HG02840 (cell line): Measurements from ENCODE around the gene FHOD3.

ENCODE experiments used
- ATAC-seq: cut with Tn5 transposase; IDR thresholded peaks from one replicate; pipeline ENCODE4 v1.9.1; 2021; ENCODE audit warnings: mild to moderate bottlenecking, moderate library complexity, moderate number of reproducible peaks; ENCODE audit not compliant: unreplicated experiment, low FRiP score

FHOD3 gene

DNA sequence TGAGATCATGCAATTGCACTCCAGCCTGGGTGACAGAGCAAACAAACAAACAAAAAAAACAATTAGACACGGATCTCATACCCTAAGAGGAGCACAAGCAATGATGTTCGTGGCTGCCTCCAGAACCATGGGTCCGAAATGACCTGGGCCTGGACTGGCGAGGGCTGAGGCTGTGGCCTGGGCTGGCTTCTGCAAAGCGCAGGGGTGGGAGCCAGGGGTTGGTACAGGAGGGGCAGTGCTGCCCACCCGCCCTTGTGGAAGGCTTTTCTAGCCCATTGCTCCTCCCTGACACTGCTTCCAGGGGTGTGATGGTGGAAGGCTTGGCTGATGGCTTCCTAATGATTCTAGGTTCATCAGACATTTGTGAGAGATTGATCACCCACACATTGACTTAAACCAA is 167.8 kb downstream of the FHOD3 start:
- no peak for ATAC-seq

DNA sequence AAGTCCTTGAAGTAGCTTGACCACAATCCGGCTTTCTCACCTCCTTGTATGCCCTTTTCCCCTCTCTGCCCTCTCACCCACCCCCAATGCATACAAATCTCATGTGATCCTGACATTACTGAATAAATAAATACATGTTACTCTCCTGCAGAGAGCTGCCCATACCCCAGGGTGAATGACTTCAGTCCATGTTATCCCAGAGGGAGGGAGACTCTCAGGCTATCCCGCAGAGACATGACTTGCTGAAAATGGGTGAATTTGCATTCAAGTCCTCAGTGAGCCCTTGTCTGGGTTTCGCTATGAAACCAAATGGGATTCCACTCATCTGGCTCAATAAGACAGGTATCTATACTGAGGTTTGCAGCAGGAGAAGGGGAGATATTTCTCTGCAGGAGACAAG is 168.5 kb downstream of the FHOD3 start:
- no peak for ATAC-seq

DNA sequence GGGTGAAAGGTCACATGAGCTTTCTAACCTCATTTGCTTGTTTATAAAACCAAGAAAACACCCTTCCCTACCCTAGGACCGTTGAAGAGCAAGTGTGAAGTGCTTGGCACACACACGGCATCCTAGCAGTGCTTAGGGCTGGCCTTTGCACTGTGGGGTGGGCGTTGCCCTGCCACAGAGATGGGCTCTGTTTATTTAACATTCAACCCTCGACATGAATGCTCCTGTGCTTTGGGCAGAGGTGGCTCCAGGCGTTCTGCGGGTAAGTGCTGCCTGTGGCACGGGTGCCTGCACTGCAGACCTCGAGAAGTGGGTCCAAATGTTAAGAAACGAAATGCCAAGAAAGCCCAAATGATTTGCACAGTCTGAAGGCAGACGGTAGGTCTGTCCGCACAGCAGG is 170.1 kb downstream of the FHOD3 start:
- ATAC-seq, result no peak

DNA sequence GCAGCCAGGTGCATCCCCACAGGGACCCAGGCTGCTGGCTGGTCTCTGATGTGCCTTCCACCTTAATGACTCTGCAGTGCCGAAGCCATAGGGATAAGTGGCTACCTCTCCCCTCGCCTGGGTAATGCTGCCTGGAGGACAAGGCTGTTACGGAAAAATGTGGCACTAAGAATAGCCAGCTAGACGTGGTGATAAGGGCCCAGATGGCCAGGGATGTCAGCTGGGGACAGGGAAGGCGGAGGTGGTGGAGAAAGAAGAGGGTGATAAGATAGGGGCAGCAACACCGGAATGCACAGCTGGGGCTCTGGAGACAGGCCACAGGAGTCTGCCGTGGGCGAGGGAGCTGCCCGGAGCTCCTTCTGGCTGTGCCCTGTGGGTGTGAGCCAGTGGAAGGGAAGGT is 170.6 kb downstream of the FHOD3 start:
- ATAC-seq, result no peak

DNA sequence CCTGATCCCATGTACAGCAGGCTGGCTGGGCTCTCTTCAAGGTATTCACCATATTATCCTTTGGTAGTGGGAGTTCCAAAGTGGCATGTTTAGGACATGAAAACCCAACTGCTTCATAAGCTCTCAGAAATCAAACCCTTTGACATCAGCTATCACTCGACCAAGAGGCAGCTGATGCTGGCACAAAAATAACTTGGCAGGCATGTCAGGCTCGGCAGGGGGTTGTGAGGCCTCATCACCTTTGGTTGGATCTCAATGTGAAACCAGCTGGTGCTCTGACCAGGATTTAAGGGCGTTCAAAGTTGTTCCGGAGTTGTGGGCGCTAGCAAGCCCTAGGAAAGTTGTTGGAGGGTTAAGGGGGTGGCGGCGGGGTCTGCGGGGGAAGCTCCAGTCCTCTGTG is 171.9 kb downstream of the FHOD3 start:
- ATAC-seq, result no peak

DNA sequence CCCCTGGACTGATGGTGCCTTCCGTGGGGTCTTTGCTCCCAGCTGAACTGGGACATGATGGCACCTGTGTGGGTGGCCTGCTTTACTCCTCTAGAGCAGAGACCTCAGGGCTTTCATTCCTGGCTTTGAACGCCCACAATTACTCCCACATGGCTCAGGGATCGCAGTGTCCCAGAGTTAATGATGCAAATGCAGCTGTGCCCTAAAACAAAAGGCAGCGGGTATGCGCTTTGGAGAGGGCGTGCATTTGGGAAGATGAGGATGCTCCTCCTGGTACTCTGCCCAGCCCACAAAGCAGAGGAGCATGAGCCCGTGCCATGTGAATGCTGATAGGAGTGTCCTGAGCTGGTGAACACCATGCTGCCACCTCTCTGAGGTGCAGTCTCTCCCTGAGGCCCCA is 173.4 kb downstream of the FHOD3 start:
- no peak for ATAC-seq

DNA sequence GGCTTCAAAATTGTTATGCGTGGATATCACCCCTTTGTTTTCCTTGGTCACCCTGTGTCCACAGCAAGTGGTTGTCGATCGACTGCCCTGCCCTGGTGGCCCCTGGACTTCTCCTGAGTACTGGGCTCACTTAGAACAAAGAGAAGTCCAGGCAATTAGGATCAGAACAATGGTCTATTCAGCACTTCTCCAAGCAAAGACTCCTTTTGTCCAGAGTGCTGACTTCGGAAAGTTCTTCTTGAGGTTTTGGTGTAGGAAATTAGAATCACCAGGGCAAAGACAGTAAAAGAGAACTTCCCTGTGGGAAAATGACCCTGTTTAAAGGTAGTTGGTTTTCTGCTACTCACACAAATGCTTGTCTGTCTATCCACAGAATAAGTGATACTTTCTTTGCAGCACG is 173.9 kb downstream of the FHOD3 start:
- ATAC-seq, result no peak

DNA sequence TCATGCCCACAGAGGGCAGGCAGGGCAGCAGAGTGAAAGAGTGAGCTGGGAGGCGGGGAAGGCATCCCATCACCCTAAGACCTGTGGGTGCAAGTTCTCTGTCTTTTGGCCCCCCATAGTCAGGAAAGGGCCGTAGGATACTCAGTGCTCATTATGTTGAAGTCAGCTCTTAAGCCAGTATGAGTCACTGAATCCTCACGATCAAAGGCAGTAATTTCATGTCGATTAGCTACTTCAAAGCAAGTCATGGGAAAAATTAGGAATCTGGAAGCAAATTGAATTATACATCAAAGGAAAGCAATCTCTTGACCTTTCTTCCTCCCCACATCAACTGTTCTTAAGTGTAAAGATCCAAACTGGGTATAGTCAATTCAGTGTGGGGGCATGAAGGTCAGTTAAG is 178.9 kb downstream of the FHOD3 start:
- ATAC-seq, result no peak

DNA sequence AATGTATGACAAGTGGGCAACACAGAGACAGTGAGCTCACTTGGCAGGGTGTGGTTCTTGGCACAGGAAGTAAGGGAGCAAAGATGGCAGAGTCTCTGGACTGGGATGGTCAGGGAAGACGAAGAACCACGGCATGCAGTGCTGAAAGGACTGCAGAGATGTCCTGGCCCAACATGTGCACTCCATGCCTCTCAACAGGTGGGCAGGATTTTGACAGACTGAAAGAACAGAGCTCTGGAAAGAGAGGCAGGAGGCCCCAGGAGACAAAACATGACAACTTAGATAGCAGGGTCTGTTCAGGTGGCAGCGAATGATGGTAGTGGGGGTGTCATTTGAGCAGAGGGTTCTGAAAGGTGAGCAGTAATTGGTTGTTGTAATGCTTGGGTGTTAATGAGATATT is 180.3 kb downstream of the FHOD3 start:
- no peak for ATAC-seq

DNA sequence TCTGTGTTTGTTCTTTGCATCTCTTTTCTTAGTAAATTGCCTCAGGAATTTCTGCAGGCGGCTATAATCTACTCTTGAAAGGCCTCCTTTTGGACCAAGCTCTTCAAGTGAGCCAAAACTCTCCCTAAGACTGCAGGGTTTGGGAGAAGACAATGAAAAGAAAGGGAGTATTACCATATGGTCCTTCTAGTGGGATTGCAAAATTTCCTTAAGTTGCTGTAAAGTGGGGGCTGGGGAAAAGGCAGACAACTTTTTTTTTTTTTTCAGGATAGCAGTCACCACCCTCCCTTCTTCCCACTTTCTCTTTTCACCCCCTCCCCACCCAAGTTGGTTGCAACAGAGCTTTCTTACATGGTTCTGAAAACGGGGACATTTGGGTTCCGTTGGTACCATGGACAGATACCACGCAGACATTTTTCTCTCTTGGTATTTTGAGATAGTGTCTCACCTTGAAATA is 183.7 kb downstream of the FHOD3 start:
- no peak for ATAC-seq

DNA sequence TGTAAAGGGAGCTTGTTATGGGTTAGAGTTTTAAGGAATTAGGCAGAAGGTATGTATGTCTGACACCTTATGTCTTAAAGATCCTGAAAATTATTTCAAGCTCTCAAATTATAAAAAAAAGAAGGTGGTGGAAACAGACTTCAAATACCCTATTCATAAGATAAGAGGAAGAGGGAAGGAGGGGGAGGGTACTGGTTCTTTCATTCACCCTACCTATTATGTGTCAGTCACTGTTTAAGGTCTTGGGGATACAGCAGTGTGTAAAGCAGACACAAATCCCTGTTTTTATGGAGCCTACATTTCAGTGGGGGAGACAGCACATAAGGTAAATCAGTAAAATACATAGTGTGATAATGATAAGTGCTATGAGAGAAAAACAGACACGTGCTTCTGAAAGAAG is 184.4 kb downstream of the FHOD3 start:
- ATAC-seq, result no peak

DNA sequence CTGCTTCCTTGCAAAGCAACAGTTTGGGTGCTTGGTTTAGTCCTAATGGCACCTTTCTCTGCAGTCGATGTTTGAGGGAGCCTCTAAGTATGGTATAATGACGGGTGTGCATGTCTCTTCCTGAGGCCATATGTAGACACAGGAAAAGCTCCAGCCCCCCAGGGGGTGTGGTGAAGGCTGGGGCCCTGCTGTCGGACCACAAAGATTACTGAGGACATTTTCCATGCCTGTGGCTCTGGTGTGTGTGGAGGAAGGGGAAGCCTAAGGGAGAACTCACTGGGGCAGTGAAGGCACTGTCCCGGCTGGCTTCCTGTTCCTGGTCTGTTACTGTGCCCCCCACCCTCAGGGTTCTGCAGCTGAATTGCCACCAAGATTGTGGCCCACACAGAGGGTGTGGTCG is 187.1 kb downstream of the FHOD3 start:
- ATAC-seq, result no peak

DNA sequence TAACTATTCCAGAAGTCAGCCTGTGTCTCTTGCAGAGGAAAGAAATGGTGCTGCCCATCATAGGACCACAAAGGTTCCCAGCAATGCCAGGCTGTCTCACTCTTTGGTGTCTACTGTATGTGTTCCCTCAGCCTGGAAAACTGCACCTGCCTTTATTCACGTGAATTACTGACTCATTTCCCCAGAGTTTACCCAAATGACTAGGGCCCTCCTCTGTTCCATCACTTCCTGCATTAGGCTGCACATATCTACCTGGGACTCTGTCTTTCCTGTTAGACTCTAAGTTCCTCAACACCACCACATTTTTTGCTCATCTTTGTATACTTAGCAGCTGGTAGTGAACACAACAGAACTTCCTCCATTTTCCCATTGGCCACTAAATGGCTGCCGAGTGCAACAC is 188.3 kb downstream of the FHOD3 start:
- no peak for ATAC-seq

DNA sequence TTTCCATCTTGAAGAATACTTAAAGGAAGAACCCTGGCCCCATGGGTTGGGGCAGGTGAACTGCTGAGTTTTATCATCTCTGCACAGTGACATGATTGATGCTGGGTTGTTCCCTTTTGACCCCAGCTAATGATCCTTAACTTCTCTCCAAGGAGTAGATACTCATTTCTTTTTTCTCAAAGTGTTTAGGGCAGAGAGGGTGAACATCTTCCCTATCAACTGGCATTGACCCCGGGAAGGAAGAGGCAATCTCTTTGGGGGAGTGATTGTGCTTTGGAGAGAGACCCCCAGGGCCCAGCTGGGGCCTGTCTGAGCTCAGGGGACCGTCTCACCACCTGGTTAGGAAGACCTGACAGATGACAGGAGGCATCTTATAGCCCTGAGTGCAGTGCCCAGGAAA is 190.6 kb downstream of the FHOD3 start:
- ATAC-seq, result no peak

DNA sequence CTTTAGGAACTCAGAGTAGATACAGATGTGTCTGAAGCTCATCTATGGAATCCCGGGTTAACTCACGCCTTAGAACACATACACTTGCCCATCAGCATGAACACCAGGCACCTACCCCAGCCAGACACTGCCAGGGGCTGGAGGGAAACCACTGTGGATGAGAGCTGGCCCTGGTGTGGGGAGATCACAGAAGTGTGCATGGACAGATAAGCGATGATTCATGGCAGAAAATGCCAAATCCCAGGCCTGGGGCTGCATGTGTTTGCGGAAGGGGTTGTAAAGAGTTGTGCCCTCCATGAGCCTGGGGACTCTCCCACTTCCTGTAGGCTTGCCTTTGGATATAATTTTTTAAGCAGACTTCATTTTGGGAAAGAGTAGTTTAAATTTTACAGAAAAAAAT is 193.4 kb downstream of the FHOD3 start:
- no peak for ATAC-seq

DNA sequence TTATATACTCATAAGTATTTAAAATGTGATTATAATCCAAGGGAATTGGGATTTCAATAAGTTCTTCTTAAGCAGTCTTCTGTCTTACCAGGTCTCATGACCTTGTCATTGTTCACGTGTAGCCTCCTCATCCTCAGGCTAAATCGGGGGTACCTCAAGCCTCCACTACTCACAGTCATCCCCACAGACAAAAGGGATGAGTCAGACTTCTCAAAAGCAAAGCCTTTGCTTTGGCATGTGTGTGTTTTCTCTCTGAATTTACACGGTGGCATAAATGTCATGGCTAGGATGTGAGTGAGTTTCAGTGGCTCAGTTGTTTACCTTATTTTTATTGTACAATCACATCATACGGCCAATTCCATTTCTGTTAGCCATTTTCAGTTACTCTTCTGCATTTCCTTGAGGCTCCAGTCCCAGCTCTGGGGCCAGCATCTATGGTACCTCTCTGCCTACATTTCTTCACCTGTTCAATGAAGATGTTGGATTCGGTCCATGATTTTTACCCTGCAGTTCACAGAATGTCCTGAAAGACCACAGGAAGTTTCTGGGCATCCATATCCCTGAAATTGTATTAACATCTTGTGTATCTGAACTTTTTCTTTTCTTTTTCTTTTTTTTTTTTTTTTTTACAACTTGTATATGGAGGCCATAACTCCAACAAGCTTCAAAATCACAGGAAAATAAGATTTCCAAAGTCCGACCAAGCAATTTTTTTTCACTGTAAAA is 195.3 kb downstream of the FHOD3 start:
- no peak for ATAC-seq

DNA sequence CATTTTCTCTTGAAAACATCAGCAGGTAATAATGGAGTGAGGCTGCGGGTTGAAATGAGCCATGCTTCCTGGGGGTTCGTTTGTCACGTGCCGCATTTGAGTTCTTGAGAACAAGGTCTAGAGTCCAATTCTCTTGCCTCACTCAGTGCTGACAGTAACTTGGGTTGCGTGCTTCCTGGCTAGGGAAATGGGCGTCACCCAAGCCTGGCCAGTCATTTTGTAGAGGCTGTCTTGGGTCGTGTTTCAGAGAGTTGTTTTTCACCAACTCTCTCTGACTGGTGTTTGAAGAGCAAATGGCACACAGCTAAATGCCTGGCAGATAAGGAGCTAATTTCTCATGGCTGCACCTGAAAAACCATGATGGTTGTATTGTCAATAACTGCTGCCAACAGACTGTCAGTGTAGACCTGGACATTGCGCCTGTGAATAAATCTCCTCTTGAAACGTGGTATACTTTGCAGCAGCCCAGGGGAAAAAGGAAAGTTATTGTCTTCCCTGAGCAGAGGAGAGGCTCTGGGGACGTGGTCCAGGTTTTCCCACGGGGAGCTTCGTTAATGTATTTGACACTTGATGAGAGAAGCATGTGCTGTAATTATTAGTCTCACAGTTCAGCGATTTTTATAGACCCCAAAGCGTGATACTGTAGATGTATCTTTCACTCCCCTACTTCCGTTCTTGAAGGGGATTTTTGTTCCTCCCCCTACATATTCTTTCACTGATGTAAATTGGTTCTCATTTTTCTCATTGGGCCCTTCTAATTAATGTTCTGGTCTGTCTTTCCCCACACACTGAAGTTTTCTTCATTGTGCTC is 196.0 kb downstream of the FHOD3 start:
- ATAC-seq, result no peak

DNA sequence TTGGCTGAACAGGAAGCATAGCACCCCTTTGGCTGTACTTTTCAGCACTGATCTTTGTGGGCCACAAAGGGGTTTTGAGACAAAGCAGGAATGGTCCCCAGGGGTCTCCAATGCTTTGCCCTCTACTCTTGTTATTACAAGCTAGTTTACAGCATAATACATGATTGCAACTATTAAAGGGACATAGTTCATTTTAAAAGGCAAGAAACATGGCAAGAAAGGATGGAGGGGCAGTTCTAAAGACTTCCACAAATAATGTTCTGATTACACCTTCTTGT is 196.6 kb downstream of the FHOD3 start:
- ATAC-seq, result no peak

DNA sequence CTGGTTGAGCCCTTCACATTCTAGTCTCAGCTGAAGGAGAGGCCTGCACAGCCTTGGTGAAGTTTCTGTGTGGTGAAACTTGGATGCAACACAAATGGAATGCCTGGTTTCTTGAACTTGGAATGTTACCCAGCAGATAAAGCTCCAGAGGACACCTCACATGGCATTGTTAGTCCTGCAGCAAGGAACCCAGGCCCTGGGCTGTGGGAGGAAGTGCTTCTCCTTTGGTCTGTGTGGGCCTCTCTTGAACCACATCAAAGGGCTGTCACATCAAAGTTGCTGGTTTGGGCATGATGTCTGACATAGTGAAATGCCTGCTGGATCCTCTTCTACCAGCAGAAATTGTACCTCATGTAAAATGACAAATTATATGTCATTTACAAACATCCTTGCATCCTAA is 198.5 kb downstream of the FHOD3 start:
- no peak for ATAC-seq

DNA sequence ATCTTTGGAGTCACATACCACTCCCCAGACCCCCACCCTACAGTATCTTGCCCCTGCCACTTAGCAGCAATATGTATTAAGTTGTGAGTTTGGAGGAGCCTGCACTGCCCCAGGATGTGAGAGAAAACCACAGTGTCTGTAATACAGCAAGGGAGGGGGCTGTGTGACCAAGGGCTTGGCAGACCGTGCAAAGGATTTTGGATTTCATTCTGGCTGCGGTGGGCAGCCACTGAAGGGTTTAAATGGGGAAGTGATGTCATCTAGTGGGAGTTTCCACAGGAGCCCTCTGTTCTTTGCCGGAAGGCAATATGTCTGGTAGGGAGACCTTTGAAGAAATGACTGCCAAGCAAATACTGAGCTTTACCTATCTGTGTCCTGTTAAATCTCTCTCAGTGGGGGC is 202.4 kb downstream of the FHOD3 start:
- ATAC-seq, result no peak

DNA sequence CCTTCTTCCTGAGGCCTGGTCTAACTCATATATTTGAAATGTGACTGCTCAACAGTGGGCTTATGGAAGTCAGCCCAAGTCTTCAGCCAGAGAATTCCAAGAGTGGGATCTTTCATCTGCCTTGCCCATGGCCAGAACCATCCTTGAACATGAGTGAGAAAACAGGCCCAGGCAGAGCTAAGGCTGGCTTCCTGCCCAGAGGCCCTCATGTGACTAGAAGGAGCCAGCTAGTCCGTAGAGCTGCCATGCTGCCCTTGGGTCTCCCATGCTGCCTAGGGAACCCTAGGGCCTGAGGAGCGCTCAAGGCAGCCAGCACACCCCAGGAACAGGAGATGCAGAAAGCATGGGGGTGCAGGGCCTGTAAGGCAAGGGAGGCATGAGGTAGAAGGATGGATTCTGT is 203.6 kb downstream of the FHOD3 start:
- no peak for ATAC-seq

DNA sequence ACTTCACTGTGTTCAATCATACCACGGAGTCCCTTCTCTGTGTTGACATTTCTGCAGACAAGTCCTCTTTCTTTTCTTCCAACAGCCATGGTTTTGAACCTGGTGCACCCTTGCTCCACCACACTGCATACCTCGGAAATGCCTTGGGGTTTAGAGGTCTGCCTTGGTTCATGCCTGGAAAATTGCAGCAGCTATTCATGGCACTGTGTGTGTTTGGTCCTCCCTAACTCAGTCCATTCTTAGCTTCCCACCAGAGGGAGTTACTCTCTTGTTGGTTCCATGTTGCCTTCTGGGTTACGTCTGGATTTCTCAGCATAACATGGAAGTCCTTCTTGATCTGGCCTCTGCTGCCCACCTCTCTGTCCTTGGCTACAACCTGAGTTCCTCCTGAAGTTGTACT is 206.0 kb downstream of the FHOD3 start:
- no peak for ATAC-seq
